Astrocyte (in vitro differentiated cells and primary cell): ENCODE measurements around the gene TOM1L2. TPM values are rescaled to one million over a fixed set of nuclear protein-coding genes. Genes with fewer than 3 reads are reported as not detected.

Experiments
- DNase-seq: peaks from one replicate; pipeline ENCODE4 v3.0.0-alpha.2; 2010; ENCODE audit warnings: low read depth
- FAIRE-seq: peaks from 2 replicates; lab custom pipeline; 2011; peaks lifted over from hg19 to GRCh38; lab: Jason Lieb, UNC
- H2AFZ ChIP-seq: 2 replicates; pipeline ENCODE4 v1.6.0; 2012; ENCODE audit warnings: low read depth, low read length, inconsistent platforms
- H3K27ac ChIP-seq: 2 replicates; pipeline ENCODE4 v1.5.1; 2011; ENCODE audit warnings: low read depth, low read length, inconsistent platforms
- H3K27me3 ChIP-seq: 2 replicates; pipeline ENCODE4 v1.6.0; 2011; ENCODE audit warnings: low read length, inconsistent platforms; ENCODE audit not compliant: insufficient read depth
- H3K36me3 ChIP-seq: 2 replicates; pipeline ENCODE4 v1.5.1; 2011; ENCODE audit warnings: low read length, inconsistent platforms; ENCODE audit not compliant: insufficient read depth
- H3K4me1 ChIP-seq: 2 replicates; pipeline ENCODE4 v1.5.1; 2011; ENCODE audit warnings: low read length, inconsistent platforms; ENCODE audit not compliant: insufficient read depth
- H3K4me2 ChIP-seq: 2 replicates; pipeline ENCODE4 v1.6.0; 2012; ENCODE audit warnings: low read length, inconsistent platforms
- H3K4me3 ChIP-seq: 2 replicates; pipeline ENCODE4 v1.5.1; 2011; ENCODE audit warnings: low read depth, mild to moderate bottlenecking, low read length, inconsistent platforms; ENCODE audit not compliant: insufficient read depth
- H3K79me2 ChIP-seq: 2 replicates; pipeline ENCODE4 v1.6.0; 2012; ENCODE audit warnings: mild to moderate bottlenecking, low read length, inconsistent platforms; ENCODE audit not compliant: insufficient read depth
- H3K9ac ChIP-seq: 2 replicates; pipeline ENCODE4 v1.6.0; 2012; ENCODE audit warnings: mild to moderate bottlenecking, low read length, inconsistent platforms
- H3K9me3 ChIP-seq: 2 replicates; pipeline ENCODE4 v1.5.1; 2012; ENCODE audit warnings: low read depth, mild to moderate bottlenecking, low read length, inconsistent platforms; ENCODE audit not compliant: insufficient read depth
- H4K20me1 ChIP-seq: 2 replicates; pipeline ENCODE4 v1.6.0; 2012; ENCODE audit warnings: low read length, inconsistent platforms; ENCODE audit not compliant: insufficient read depth
- H3K27ac Mint-ChIP-seq: one replicate; pipeline ENCODE4 v1.8.0; 2021; ENCODE audit warnings: mild to moderate bottlenecking, mixed read lengths; ENCODE audit not compliant: unreplicated experiment
- H3K27me3 Mint-ChIP-seq: one replicate; pipeline ENCODE4 v1.8.0; 2021; ENCODE audit warnings: low read depth, mixed read lengths; ENCODE audit not compliant: unreplicated experiment
- H3K36me3 Mint-ChIP-seq: one replicate; pipeline ENCODE4 v1.8.0; 2021; ENCODE audit warnings: low read depth, mixed read lengths; ENCODE audit not compliant: unreplicated experiment
- H3K4me1 Mint-ChIP-seq: one replicate; pipeline ENCODE4 v1.8.0; 2021; ENCODE audit warnings: low read depth, mixed read lengths; ENCODE audit not compliant: unreplicated experiment
- H3K4me3 Mint-ChIP-seq: one replicate; pipeline ENCODE4 v1.8.0; 2021; ENCODE audit warnings: mild to moderate bottlenecking, moderate library complexity, mixed read lengths; ENCODE audit not compliant: unreplicated experiment
- H3K9me3 Mint-ChIP-seq: one replicate; pipeline ENCODE4 v1.8.0; 2021; ENCODE audit warnings: mild to moderate bottlenecking, mixed read lengths; ENCODE audit not compliant: unreplicated experiment
- EZH2 ChIP-seq: IDR thresholded peaks from 2 replicates; pipeline ENCODE4 v1.6.1; 2012; ENCODE audit warnings: mild to moderate bottlenecking, low read length, inconsistent platforms; ENCODE audit not compliant: insufficient read depth
- total RNA-seq: library from RNA; stranded (reverse); gene quantifications from 2 replicates; pipeline ENCODE4 v1.2.1, GENCODE V29; 2021
- TF ChIP-seq, protein P1 (sequence below): IDR thresholded peaks from 2 replicates; pipeline ENCODE4 v1.5.1; 2011; ENCODE audit warnings: low read depth, mild to moderate bottlenecking, inconsistent platforms, low read length, moderate library complexity; ENCODE audit not compliant: insufficient read depth

TOM1L2 gene
- total RNA-seq, 1 donor from 2014 or later: 54.4 TPM

GRCh38 chr17:17975436-17975835 is 3.2 kb upstream of the TOM1L2 start:
- TF ChIP-seq, protein P1, sequence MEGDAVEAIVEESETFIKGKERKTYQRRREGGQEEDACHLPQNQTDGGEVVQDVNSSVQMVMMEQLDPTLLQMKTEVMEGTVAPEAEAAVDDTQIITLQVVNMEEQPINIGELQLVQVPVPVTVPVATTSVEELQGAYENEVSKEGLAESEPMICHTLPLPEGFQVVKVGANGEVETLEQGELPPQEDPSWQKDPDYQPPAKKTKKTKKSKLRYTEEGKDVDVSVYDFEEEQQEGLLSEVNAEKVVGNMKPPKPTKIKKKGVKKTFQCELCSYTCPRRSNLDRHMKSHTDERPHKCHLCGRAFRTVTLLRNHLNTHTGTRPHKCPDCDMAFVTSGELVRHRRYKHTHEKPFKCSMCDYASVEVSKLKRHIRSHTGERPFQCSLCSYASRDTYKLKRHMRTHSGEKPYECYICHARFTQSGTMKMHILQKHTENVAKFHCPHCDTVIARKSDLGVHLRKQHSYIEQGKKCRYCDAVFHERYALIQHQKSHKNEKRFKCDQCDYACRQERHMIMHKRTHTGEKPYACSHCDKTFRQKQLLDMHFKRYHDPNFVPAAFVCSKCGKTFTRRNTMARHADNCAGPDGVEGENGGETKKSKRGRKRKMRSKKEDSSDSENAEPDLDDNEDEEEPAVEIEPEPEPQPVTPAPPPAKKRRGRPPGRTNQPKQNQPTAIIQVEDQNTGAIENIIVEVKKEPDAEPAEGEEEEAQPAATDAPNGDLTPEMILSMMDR: no peak
- Histone ChIP-seq H4K20me1 (peaks cover 15% of the 10 kb centered on the region), H3K4me2 (no peak overlapping the region), H3K9me3 (no peaks in the 10 kb centered on the region), H3K4me3 (no peak overlapping the region), H3K27ac (no peak overlapping the region), H2AFZ (no peak overlapping the region), H3K36me3 (no peaks in the 10 kb centered on the region), H3K9ac (no peak overlapping the region), H3K27me3 (no peaks in the 10 kb centered on the region), H3K4me1 (peaks cover 12% of the 10 kb centered on the region), H3K79me2 (peaks cover 17% of the 10 kb centered on the region)
- FAIRE-seq (no peak), DNase-seq (no peak)
- no peaks in the 10 kb centered on the region for H3K27me3 Mint-ChIP-seq
- H3K4me1 Mint-ChIP-seq: peaks cover 9% of the 10 kb centered on the region
- H3K27ac Mint-ChIP-seq: no peak overlapping the region
- H3K36me3 Mint-ChIP-seq: peaks cover 2% of the 10 kb centered on the region
- no peak overlapping the region for H3K4me3 Mint-ChIP-seq
- peaks cover 4% of the 10 kb centered on the region for H3K9me3 Mint-ChIP-seq

GRCh38 chr17:17972952-17973254 is 703 bp upstream of the TOM1L2 start:
- Mint-ChIP-seq H3K4me3 (peak overlapping the region; percentile 92), H3K27me3 (no peaks in the 10 kb centered on the region), H3K4me1 (peaks cover 18% of the 10 kb centered on the region), H3K9me3 (peaks cover 4% of the 10 kb centered on the region), H3K36me3 (peaks cover 2% of the 10 kb centered on the region), H3K27ac (peak overlapping the region; percentile 91)
- H3K36me3 ChIP-seq: no peaks in the 10 kb centered on the region
- H3K4me3 ChIP-seq: peak overlapping the region; percentile 82
- H3K4me1 ChIP-seq: peaks cover 12% of the 10 kb centered on the region
- peak overlapping the region; percentile 78 for H2AFZ ChIP-seq
- H3K4me2 ChIP-seq: peak overlapping the region; percentile 86
- DNase-seq (no peak), FAIRE-seq (no peak)
- H3K27me3 ChIP-seq: no peaks in the 10 kb centered on the region
- H3K27ac ChIP-seq: peak overlapping the region; percentile 80
- H3K79me2 ChIP-seq: peaks cover 39% of the 10 kb centered on the region
- H3K9ac ChIP-seq: peak overlapping the region; percentile 74
- TF ChIP-seq EZH2: no peak
- TF ChIP-seq, protein P1: no peak
- H3K9me3 ChIP-seq: no peaks in the 10 kb centered on the region
- H4K20me1 ChIP-seq: peaks cover 24% of the 10 kb centered on the region

GRCh38 chr17:17971431-17972125 is 622 bp downstream of the TOM1L2 start:
- peak overlapping the region; percentile 86 for H3K9ac ChIP-seq
- Mint-ChIP-seq H3K9me3 (peaks cover 4% of the 10 kb centered on the region), H3K36me3 (no peaks in the 10 kb centered on the region), H3K4me3 (peak overlapping the region; percentile 84), H3K27me3 (no peaks in the 10 kb centered on the region), H3K4me1 (peaks cover 16% of the 10 kb centered on the region), H3K27ac (no peak overlapping the region)
- H3K4me2 ChIP-seq: peak overlapping the region; percentile 98
- peaks cover 52% of the 10 kb centered on the region for H3K79me2 ChIP-seq
- no peaks in the 10 kb centered on the region for H3K27me3 ChIP-seq
- peaks cover 35% of the 10 kb centered on the region for H4K20me1 ChIP-seq
- TF ChIP-seq, protein P1: no peak
- TF ChIP-seq EZH2: no peak
- peak overlapping the region; percentile 77 for H3K4me3 ChIP-seq
- H3K9me3 ChIP-seq: no peaks in the 10 kb centered on the region
- peaks cover 12% of the 10 kb centered on the region for H3K4me1 ChIP-seq
- peak overlapping the region; percentile 75 for H2AFZ ChIP-seq
- DNase-seq (no peak), FAIRE-seq (no peak)
- H3K36me3 ChIP-seq: no peaks in the 10 kb centered on the region
- peak overlapping the region; percentile 63 for H3K27ac ChIP-seq
